Activated T-helper 9 cell treated with anti-CD3 and anti-CD28 coated beads, Interleukin-2, amount 50 U/mL, for 16 hours (primary cell): ENCODE results near the gene GALNT17.

Experiments used
- DNase-seq: peaks from one replicate; pipeline ENCODE4 v3.0.0-alpha.2; 2020; ENCODE audit warnings: low read depth

Gene GALNT17

GRCh38 chr7:71752171-71752935 is 620.4 kb downstream of the GALNT17 start:
- no peak for DNase-seq

- no peak for DNase-seq
Measured at GRCh38 chr7:71753236-71753635, 621.3 kb downstream of the GALNT17 start.

DNA sequence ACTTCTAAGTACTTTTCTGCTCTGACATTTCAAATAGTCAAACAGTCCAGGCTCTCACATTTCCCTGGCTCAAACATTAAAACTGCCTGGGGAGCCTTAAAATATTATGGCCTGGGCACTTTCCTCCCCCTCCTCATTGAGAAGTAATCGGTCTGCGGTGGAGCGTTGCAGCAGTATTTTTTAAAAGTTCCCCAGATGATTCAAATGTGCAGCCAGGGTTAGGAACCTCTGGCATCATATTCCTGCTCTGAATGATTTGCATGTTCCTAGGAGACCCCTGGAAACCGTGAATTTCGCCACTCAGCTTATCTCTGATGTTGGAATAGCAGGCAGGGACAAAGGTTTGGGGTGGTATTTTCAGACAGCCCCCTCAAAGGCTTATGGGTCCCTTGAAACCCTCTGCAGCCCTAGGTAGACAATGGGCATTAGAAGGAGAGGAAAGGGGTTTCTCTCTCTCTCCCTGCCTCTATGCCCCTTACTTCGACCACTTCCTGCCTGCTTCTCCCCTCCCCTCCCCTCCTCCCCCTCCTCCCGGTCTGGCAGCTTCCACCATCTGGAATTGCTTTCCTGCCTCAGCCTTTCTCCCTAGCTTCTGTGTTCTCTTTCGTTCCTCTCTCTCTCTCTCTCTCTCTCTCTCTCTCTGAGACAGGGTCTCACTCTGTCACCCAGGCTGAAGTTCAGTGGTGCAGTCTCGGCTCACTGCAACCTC is 622.2 kb downstream of the GALNT17 start:
- DNase-seq, result no peak

GRCh38 chr7:71754828-71755227 is 622.9 kb downstream of the GALNT17 start:
- DNase-seq, result no peak

GRCh38 chr7:71761336-71761735 is 629.4 kb downstream of the GALNT17 start:
- DNase-seq, result no peak
